WERI-Rb-1 (cell line): ENCODE data around the gene CADM4.

Source experiments
- DNase-seq: peaks from one replicate; pipeline ENCODE4 v3.0.0-alpha.2; 2020
- H3K27ac ChIP-seq: fragments of 250-450 bp; sonication (Bioruptor Pico); 2 replicates; pipeline ENCODE4 v1.5.1; 2020; ENCODE audit warnings: mild to moderate bottlenecking, moderate library complexity
- H3K27me3 ChIP-seq: fragments of 250-450 bp; sonication (Bioruptor Pico); 2 replicates; pipeline ENCODE4 v1.5.1; 2021; ENCODE audit warnings: mild to moderate bottlenecking, low read depth, moderate library complexity; ENCODE audit not compliant: insufficient read depth, severe bottlenecking
- H3K36me3 ChIP-seq: fragments of 250-450 bp; sonication (Bioruptor Pico); 2 replicates; pipeline ENCODE4 v1.5.1; 2020; ENCODE audit warnings: mild to moderate bottlenecking, moderate library complexity
- H3K4me3 ChIP-seq: 2 replicates; pipeline ENCODE4 v1.5.1; 2011; ENCODE audit warnings: low read depth, mild to moderate bottlenecking, control low read depth, low read length
- H3K9me3 ChIP-seq: fragments of 250-450 bp; sonication (Bioruptor Pico); 2 replicates; pipeline ENCODE4 v1.5.1; 2021; ENCODE audit warnings: mild to moderate bottlenecking, moderate library complexity; ENCODE audit not compliant: severe bottlenecking
- CTCF ChIP-seq: IDR thresholded peaks from 2 replicates; pipeline ENCODE4 v1.5.1; 2011; ENCODE audit warnings: low read depth, mild to moderate bottlenecking, control low read depth, inconsistent platforms, low read length

CADM4 gene

GRCh38 chr19:43634506-43634871, 5.2 kb downstream of the CADM4 start:
- no peak for TF ChIP-seq CTCF
- Histone ChIP-seq H3K27me3 (no peaks in the 10 kb centered on the region), H3K4me3 (no peak overlapping the region), H3K36me3 (no peaks in the 10 kb centered on the region), H3K9me3 (no peaks in the 10 kb centered on the region), H3K27ac (no peak overlapping the region)
- no peak for DNase-seq

GRCh38 chr19:43634068-43634467, 5.6 kb downstream of the CADM4 start:
- Histone ChIP-seq H3K9me3 (no peaks in the 10 kb centered on the region), H3K4me3 (no peak overlapping the region), H3K27ac (no peak overlapping the region), H3K27me3 (no peaks in the 10 kb centered on the region), H3K36me3 (no peaks in the 10 kb centered on the region)
- TF ChIP-seq CTCF = no peak
- no peak for DNase-seq

GRCh38 chr19:43633520-43633919, 6.1 kb downstream of the CADM4 start:
- TF ChIP-seq CTCF = no peak
- Histone ChIP-seq H3K36me3 (no peaks in the 10 kb centered on the region), H3K9me3 (no peaks in the 10 kb centered on the region), H3K4me3 (no peak overlapping the region), H3K27me3 (no peaks in the 10 kb centered on the region), H3K27ac (no peak overlapping the region)
- DNase-seq = no peak

GRCh38 chr19:43631491-43631890, 8.2 kb downstream of the CADM4 start:
- no peak for TF ChIP-seq CTCF
- Histone ChIP-seq H3K27me3 (no peaks in the 10 kb centered on the region), H3K4me3 (no peak overlapping the region), H3K9me3 (no peaks in the 10 kb centered on the region), H3K27ac (no peak overlapping the region), H3K36me3 (no peaks in the 10 kb centered on the region; the same call in 1 of the 2 replicates)
- DNase-seq = no peak

GRCh38 chr19:43628646-43629326, 10.9 kb downstream of the CADM4 start:
- Histone ChIP-seq H3K36me3 (peaks cover 16% of the 10 kb centered on the region), H3K27ac (no peak overlapping the region), H3K9me3 (no peaks in the 10 kb centered on the region), H3K27me3 (no peaks in the 10 kb centered on the region), H3K4me3 (no peak overlapping the region)
- TF ChIP-seq CTCF = no peak
- no peak for DNase-seq

GRCh38 chr19:43626838-43627237, 12.8 kb downstream of the CADM4 start:
- Histone ChIP-seq H3K4me3 (no peak overlapping the region), H3K9me3 (no peaks in the 10 kb centered on the region), H3K27ac (no peak overlapping the region), H3K36me3 (peaks cover 24% of the 10 kb centered on the region), H3K27me3 (no peaks in the 10 kb centered on the region)
- no peak for DNase-seq
- no peak for TF ChIP-seq CTCF
